ENCODE measurements around the gene ETV2.

The ETV2 gene

DNA sequence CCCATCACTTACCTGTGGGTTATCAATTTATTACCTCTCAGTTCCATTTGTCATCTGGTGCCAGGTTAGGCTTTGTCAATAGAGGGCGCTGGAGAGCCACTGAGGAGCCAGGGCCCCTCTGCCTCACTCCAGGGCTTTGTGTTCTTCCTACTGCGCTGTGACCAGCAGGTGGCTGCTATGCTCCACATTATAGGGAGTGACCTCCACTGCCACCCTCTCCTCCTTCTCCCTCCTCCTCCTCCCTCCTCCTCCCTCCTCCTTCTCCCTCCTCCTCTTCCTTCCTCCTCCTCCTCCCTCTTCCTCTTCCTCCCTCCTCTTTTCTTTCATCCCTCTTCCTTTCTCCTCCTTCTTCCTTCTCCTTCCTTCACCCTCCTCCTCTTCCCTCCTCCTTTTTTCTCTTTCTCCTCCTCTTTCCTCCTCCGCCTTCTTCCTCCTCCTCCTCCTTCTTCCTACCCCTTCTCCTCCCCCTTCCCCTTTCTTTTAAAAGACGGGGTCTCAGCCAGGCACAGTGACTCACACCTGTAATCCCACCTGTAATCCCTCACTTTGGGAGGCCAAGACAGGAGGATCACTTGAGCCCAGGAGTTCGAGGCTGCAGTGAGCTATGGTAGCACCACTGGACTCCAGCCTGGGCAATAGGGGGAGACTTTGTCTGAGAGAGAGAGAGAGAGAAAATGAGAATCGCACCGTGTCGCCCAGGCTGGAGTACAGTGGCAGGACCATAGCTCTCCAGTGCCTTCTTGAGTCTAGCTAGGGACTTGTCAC, 52.5 kb downstream of the ETV2 start:
- TF ChIP-seq, protein P1, sequence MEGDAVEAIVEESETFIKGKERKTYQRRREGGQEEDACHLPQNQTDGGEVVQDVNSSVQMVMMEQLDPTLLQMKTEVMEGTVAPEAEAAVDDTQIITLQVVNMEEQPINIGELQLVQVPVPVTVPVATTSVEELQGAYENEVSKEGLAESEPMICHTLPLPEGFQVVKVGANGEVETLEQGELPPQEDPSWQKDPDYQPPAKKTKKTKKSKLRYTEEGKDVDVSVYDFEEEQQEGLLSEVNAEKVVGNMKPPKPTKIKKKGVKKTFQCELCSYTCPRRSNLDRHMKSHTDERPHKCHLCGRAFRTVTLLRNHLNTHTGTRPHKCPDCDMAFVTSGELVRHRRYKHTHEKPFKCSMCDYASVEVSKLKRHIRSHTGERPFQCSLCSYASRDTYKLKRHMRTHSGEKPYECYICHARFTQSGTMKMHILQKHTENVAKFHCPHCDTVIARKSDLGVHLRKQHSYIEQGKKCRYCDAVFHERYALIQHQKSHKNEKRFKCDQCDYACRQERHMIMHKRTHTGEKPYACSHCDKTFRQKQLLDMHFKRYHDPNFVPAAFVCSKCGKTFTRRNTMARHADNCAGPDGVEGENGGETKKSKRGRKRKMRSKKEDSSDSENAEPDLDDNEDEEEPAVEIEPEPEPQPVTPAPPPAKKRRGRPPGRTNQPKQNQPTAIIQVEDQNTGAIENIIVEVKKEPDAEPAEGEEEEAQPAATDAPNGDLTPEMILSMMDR (IDR thresholded peaks at IDR 0.05; ENCODE audit: borderline replicate concordance, insufficient read depth, low read depth, low read length): peak; percentile 98
- no peak overlapping the region for H3K4me3 ChIP-seq (ENCODE audit: low read depth, low read length)

Data from GM12875 (cell line).